CD4-positive, CD25-positive, alpha-beta regulatory T cell (primary cell): ENCODE results near the gene TMEM139. TPM values are rescaled to one million over a fixed set of nuclear protein-coding genes. Genes with fewer than 3 reads are reported as not detected.

Source experiments
- ATAC-seq, 2 donors: fragments of 150-1000 bp; cut with Tn5 transposase; one replicate each; pipeline ENCODE4 v1.10.0; 2021; ENCODE audit warnings: low read depth in 2 of 2, moderate number of reproducible peaks in 2 of 2, moderate library complexity in 1 of 2
- DNase-seq, 3 donors: peaks; one replicate each; pipeline versions ENCODE4 v3.0.0 to v3.0.0-alpha.2; 2012 to 2022; ENCODE audit warnings: mixed read lengths in 1 of 3
- H3K27ac ChIP-seq: one replicate; pipeline ENCODE4 v1.7.0; 2013; ENCODE audit warnings: mild to moderate bottlenecking, low read length; ENCODE audit not compliant: insufficient read depth, poor library complexity, severe bottlenecking
- H3K27me3 ChIP-seq: one replicate; pipeline ENCODE4 v1.7.0; 2013; ENCODE audit warnings: low read length; ENCODE audit not compliant: control insufficient read depth, insufficient read depth
- H3K36me3 ChIP-seq: one replicate; pipeline ENCODE4 v1.7.0; 2013; ENCODE audit warnings: mild to moderate bottlenecking, low read length, moderate library complexity; ENCODE audit not compliant: control insufficient read depth, insufficient read depth
- H3K4me1 ChIP-seq: 2 replicates; pipeline ENCODE4 v1.7.0; 2013; ENCODE audit warnings: mild to moderate bottlenecking, low read length; ENCODE audit not compliant: insufficient read depth, control insufficient read depth, poor library complexity, severe bottlenecking
- H3K4me3 ChIP-seq: one replicate; pipeline ENCODE4 v1.7.0; 2013; ENCODE audit warnings: low read depth, mild to moderate bottlenecking, low read length, moderate library complexity
- H3K9me3 ChIP-seq, 2 experiments: 1 replicate in 1 of 2; 2 replicates in 1 of 2; pipeline ENCODE4 v1.7.0; 2013; ENCODE audit warnings: low read length in 2 of 2, mild to moderate bottlenecking in 1 of 2, moderate library complexity in 1 of 2; ENCODE audit not compliant: control insufficient read depth in 2 of 2
- H3K27ac Mint-ChIP-seq, 3 donors: one replicate each; pipeline ENCODE4 v1.8.0; 2020 to 2022; ENCODE audit warnings: mild to moderate bottlenecking in 3 of 3, mixed read lengths in 3 of 3, moderate library complexity in 2 of 3
- H3K27me3 Mint-ChIP-seq: one replicate; pipeline ENCODE4 v1.8.0; 2022; ENCODE audit warnings: mild to moderate bottlenecking, mixed read lengths
- H3K36me3 Mint-ChIP-seq: one replicate; pipeline ENCODE4 v1.8.0; 2020; ENCODE audit warnings: mixed read lengths
- H3K4me1 Mint-ChIP-seq, 4 donors: one replicate each; pipeline ENCODE4 v1.8.0; 2020 to 2022; ENCODE audit warnings: mixed read lengths in 4 of 4, mild to moderate bottlenecking in 1 of 4
- H3K4me3 Mint-ChIP-seq, 4 donors: one replicate each; pipeline ENCODE4 v1.8.0; 2020 to 2022; ENCODE audit warnings: mild to moderate bottlenecking in 4 of 4, mixed read lengths in 4 of 4, moderate library complexity in 3 of 4
- H3K9me3 Mint-ChIP-seq, 7 donors: one replicate each; pipeline ENCODE4 v1.8.0; 2020 to 2022; ENCODE audit warnings: mixed read lengths in 7 of 7, mild to moderate bottlenecking in 3 of 7, moderate library complexity in 2 of 7
- polyA plus RNA-seq, 4 donors: library from polyadenylated mRNA; unstranded; fragments of 300-500 nt; fragmentation: Illumina TruSeq; gene quantifications; one replicate each; pipeline ENCODE4 v1.2.3, GENCODE V29; 2021
- total RNA-seq: library from RNA; stranded (reverse); gene quantifications from one replicate; pipeline ENCODE4 v1.2.3, GENCODE V29; 2022

TMEM139 gene
- total RNA-seq: 0.91 TPM
- polyA plus RNA-seq: 1 to 10 TPM in 2 of 4 donors, under 1 TPM in 2; 0.75 to 1.3 (median 1.0) TPM

- Histone ChIP-seq H3K27me3 (no peaks in the 10 kb centered on the region), H3K36me3 (no peaks in the 10 kb centered on the region), H3K4me1 (peaks cover 35% of the 10 kb centered on the region), H3K4me3 (peak within 1 kb of the TSS; percentile 11), H3K27ac (no peak within 1 kb of the TSS), H3K9me3 (no peaks in the 10 kb centered on the region)
- DNase-seq: no peak
- H3K9me3 Mint-ChIP-seq: no peaks in the 10 kb centered on the region
- H3K27ac Mint-ChIP-seq: peak within 1 kb of the TSS; percentile 72 to 84 (median 78)
- H3K27me3 Mint-ChIP-seq: no peaks in the 10 kb centered on the region
- H3K4me3 Mint-ChIP-seq: peak within 1 kb of the TSS; percentile 13 to 98 (median 56)
- no peak for ATAC-seq
- H3K36me3 Mint-ChIP-seq: peaks cover 4% of the 10 kb centered on the region
- peaks cover 32 to 68% (median 54%) of the 10 kb centered on the region in 4 donors for H3K4me1 Mint-ChIP-seq
Observed at GRCh38 chr7:143284591-143285469, at the start of gene TMEM139. TSS of gene TMEM139 (plus strand) at chr7:143284958. CDS start at chr7:143285958, 1,000 bp downstream.

GRCh38 chr7:143235561-143235960, 49.2 kb upstream of the TMEM139 start:
- H3K27ac ChIP-seq: no peak overlapping the region
- H3K4me3 Mint-ChIP-seq: no peak overlapping the region
- H3K27me3 Mint-ChIP-seq: peaks cover 66% of the 10 kb centered on the region
- H3K36me3 ChIP-seq: no peaks in the 10 kb centered on the region
- peaks cover 20% of the 10 kb centered on the region in 2 experiments for H3K9me3 ChIP-seq
- peaks cover under 1 to 3% (median 2%) of the 10 kb centered on the region in 4 donors for H3K4me1 Mint-ChIP-seq
- H3K27me3 ChIP-seq: peaks cover 10% of the 10 kb centered on the region
- peaks cover 0 to 21% (median 7%) of the 10 kb centered on the region in 7 donors for H3K9me3 Mint-ChIP-seq
- no peak overlapping the region for H3K27ac Mint-ChIP-seq
- DNase-seq (no peak), ATAC-seq (no peak)
- no peaks in the 10 kb centered on the region for H3K4me1 ChIP-seq
- no peak overlapping the region for H3K4me3 ChIP-seq
- H3K36me3 Mint-ChIP-seq: peaks cover 8% of the 10 kb centered on the region

GRCh38 chr7:143236408-143236990, 48.3 kb upstream of the TMEM139 start:
- Mint-ChIP-seq H3K27ac (peak overlapping the region in 1 of 3 donors; percentile 33), H3K9me3 (peaks cover 0 to 21% (median 7%) of the 10 kb centered on the region in 7 donors), H3K27me3 (peaks cover 68% of the 10 kb centered on the region), H3K4me3 (no peak overlapping the region), H3K36me3 (peaks cover 8% of the 10 kb centered on the region), H3K4me1 (peaks cover 4 to 8% (median 7%) of the 10 kb centered on the region in 4 donors)
- Histone ChIP-seq H3K36me3 (no peaks in the 10 kb centered on the region), H3K4me3 (no peak overlapping the region), H3K4me1 (peaks cover 3% of the 10 kb centered on the region), H3K27me3 (peaks cover 10% of the 10 kb centered on the region), H3K9me3 (peaks cover 20% of the 10 kb centered on the region in 2 experiments), H3K27ac (no peak overlapping the region)
- no peak for ATAC-seq
- DNase-seq: no peak

- Histone ChIP-seq H3K4me3 (no peak overlapping the region), H3K9me3 (peaks cover 20% of the 10 kb centered on the region in 2 experiments), H3K27me3 (peaks cover 10% of the 10 kb centered on the region), H3K27ac (no peak overlapping the region), H3K36me3 (no peaks in the 10 kb centered on the region), H3K4me1 (peaks cover 3% of the 10 kb centered on the region)
- H3K36me3 Mint-ChIP-seq: peaks cover 8% of the 10 kb centered on the region
- H3K27ac Mint-ChIP-seq: no peak overlapping the region
- H3K27me3 Mint-ChIP-seq: peaks cover 68% of the 10 kb centered on the region
- DNase-seq (no peak), ATAC-seq (no peak)
- peaks cover 0 to 21% (median 7%) of the 10 kb centered on the region in 7 donors for H3K9me3 Mint-ChIP-seq
- H3K4me1 Mint-ChIP-seq: peaks cover 7 to 12% (median 8%) of the 10 kb centered on the region in 4 donors
- no peak overlapping the region for H3K4me3 Mint-ChIP-seq
Observed at GRCh38 chr7:143237366-143237765, 47.4 kb upstream of the TMEM139 start.

- peaks cover 20% of the 10 kb centered on the region in 2 experiments for H3K9me3 ChIP-seq
- H3K4me3 ChIP-seq: no peak overlapping the region
- H3K36me3 ChIP-seq: no peaks in the 10 kb centered on the region
- no peak overlapping the region for H3K4me3 Mint-ChIP-seq
- DNase-seq (no peak), ATAC-seq (no peak)
- H3K36me3 Mint-ChIP-seq: peaks cover 8% of the 10 kb centered on the region
- peaks cover 8% of the 10 kb centered on the region for H3K27me3 ChIP-seq
- H3K27me3 Mint-ChIP-seq: peaks cover 58% of the 10 kb centered on the region
- H3K4me1 Mint-ChIP-seq: peaks cover 9 to 14% (median 11%) of the 10 kb centered on the region in 4 donors
- peaks cover 0 to 21% (median 7%) of the 10 kb centered on the region in 7 donors for H3K9me3 Mint-ChIP-seq
- no peak overlapping the region for H3K27ac ChIP-seq
- H3K27ac Mint-ChIP-seq: no peak overlapping the region
- peaks cover 3% of the 10 kb centered on the region for H3K4me1 ChIP-seq
Observed at GRCh38 chr7:143238289-143238980, 46.3 kb upstream of the TMEM139 start.

- peaks cover 8% of the 10 kb centered on the region for H3K27me3 ChIP-seq
- peaks cover 20% of the 10 kb centered on the region in 2 experiments for H3K9me3 ChIP-seq
- DNase-seq (no peak), ATAC-seq (no peak)
- peaks cover 11% of the 10 kb centered on the region for H3K4me1 ChIP-seq
- no peak overlapping the region for H3K4me3 ChIP-seq
- Mint-ChIP-seq H3K4me1 (peaks cover 9 to 26% (median 24%) of the 10 kb centered on the region in 4 donors), H3K27me3 (peaks cover 44% of the 10 kb centered on the region), H3K27ac (no peak overlapping the region), H3K9me3 (peaks cover 0 to 21% (median 7%) of the 10 kb centered on the region in 7 donors), H3K4me3 (no peak overlapping the region), H3K36me3 (peaks cover 8% of the 10 kb centered on the region)
- H3K27ac ChIP-seq: no peak overlapping the region
- no peaks in the 10 kb centered on the region for H3K36me3 ChIP-seq
Observed at GRCh38 chr7:143239813-143240212, 44.9 kb upstream of the TMEM139 start.
